Upper lobe of right lung (tissue), 1 donor: ENCODE results near the gene BMP8B. TPM values are rescaled to one million over a fixed set of nuclear protein-coding genes. Genes with fewer than 3 reads are reported as not detected.

Experiments
- ATAC-seq: fragments of 200-7000 bp; cut with Tn5 transposase; one replicate; pipeline ENCODE4 v1.9.1; 2020; ENCODE audit warnings: mild to moderate bottlenecking, moderate library complexity
- DNase-seq: peaks from one replicate; pipeline ENCODE4 v3.0.0-alpha.2; 2020
- H3K27ac ChIP-seq: fragments of 200-600 bp; one replicate; pipeline ENCODE4 v1.8.0; 2022
- H3K27me3 ChIP-seq: fragments of 200-600 bp; one replicate; pipeline ENCODE4 v1.8.0; 2022; ENCODE audit warnings: mild to moderate bottlenecking
- H3K36me3 ChIP-seq: fragments of 200-600 bp; one replicate; pipeline ENCODE4 v1.8.0; 2022
- H3K4me1 ChIP-seq: fragments of 200-600 bp; one replicate; pipeline ENCODE4 v1.8.0; 2022
- H3K4me3 ChIP-seq: fragments of 200-600 bp; one replicate; pipeline ENCODE4 v1.8.0; 2022; ENCODE audit warnings: mild to moderate bottlenecking
- H3K9me3 ChIP-seq: fragments of 200-600 bp; one replicate; pipeline ENCODE4 v1.8.0; 2022
- intact Hi-C: fragments of 100-400 bp; cut with DNase I; formaldehyde crosslinking; loops from one replicate; pipeline ENCODE4 v1.11.0; 2022
- total RNA-seq: library from RNA; stranded (reverse); fragmentation: NEBNext Ultra II Directional; extraction: Animal tissue kit (Norgen Biotek cat#: 25700); gene quantifications from one replicate; pipeline ENCODE4 v1.2.1, GENCODE V29; 2021
- TF ChIP-seq, protein P1 (sequence below): fragments of 200-600 bp; IDR thresholded peaks from one replicate; pipeline ENCODE4 v1.8.0; 2022; ENCODE audit warnings: antibody characterized with exemption
- donor health status: DM: no; HTN: yes; CAD: no; lungs with severe emphysema.

BMP8B gene
- total RNA-seq, 1 donor from 2014 or later, result 2.7 TPM

DNA sequence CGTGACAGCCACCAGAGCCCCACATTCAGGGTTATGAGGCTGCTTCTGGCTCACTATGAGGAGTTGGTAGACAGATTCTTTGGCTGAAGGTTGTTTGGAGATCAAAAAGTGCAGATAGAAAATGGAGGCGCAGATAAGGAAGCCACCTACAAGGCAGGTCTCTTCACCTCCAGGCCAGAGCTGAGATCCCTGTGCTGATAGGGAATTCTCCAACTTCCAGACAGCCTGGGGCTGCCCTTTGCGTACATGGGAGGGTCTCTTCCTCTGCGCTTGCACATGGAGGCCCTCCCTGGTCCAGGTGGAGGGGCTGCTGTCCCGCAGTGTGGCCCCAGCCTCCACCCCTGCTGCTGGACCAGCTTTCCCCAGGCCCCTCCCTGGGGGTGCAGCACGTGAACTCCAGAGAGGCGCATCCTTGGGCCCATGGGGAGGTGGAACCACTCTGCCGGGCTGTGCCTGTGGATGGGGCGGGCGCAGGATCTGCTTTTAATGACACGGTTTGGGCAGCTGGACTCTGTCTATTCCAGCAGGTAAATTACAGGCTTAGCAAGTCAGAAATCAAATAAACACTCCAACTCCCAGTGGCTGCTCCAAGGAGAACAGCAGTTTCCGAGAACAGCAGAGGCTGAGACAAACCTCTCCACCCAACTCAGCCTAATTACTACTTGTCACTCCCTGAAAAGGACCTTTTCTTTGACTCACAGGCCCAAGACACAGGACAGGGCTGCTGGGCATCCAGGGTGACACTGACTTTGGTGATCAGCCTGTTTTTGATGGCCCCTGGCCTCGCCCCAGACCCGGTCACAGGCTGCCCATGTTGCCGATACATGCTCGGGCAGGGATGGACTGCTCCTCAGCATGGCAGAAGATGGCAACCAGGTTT is 29.9 kb downstream of the BMP8B start:
- H3K27me3 ChIP-seq, result no peaks in the 10 kb centered on the region
- TF ChIP-seq, protein P1, sequence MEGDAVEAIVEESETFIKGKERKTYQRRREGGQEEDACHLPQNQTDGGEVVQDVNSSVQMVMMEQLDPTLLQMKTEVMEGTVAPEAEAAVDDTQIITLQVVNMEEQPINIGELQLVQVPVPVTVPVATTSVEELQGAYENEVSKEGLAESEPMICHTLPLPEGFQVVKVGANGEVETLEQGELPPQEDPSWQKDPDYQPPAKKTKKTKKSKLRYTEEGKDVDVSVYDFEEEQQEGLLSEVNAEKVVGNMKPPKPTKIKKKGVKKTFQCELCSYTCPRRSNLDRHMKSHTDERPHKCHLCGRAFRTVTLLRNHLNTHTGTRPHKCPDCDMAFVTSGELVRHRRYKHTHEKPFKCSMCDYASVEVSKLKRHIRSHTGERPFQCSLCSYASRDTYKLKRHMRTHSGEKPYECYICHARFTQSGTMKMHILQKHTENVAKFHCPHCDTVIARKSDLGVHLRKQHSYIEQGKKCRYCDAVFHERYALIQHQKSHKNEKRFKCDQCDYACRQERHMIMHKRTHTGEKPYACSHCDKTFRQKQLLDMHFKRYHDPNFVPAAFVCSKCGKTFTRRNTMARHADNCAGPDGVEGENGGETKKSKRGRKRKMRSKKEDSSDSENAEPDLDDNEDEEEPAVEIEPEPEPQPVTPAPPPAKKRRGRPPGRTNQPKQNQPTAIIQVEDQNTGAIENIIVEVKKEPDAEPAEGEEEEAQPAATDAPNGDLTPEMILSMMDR, result no peak
- H3K36me3 ChIP-seq, result peaks cover 59% of the 10 kb centered on the region
- no peaks in the 10 kb centered on the region for H3K9me3 ChIP-seq
- no peak for DNase-seq
- no peak overlapping the region for H3K4me3 ChIP-seq
- H3K4me1 ChIP-seq, result no peaks in the 10 kb centered on the region
- intact Hi-C loops, result no loop called here
- ATAC-seq, result no peak
- no peak overlapping the region for H3K27ac ChIP-seq

DNA sequence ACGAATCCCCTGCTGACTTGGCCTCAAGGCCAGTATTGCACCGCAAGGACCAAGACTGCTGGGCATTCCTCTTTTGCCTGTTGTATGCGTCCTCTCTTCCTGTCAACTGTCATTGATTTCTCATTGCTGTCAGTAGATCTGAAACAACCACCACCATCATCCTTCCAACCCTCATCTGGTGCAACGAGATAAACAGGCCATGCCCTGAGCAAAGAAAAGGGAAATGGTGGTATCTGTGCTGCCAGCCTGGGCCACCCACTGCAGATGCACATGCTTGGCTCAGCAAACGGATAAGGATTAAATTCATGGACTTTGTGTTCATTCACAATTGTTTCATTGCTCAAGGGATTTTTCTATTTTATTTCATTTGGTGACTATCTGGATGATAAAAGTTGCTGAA is 31.2 kb downstream of the BMP8B start:
- DNase-seq (no peak), ATAC-seq (no peak)
- intact Hi-C loops, result no loop called here
- no peak overlapping the region for H3K4me3 ChIP-seq
- no peaks in the 10 kb centered on the region for H3K4me1 ChIP-seq
- no peak overlapping the region for H3K27ac ChIP-seq
- H3K36me3 ChIP-seq, result peaks cover 72% of the 10 kb centered on the region
- TF ChIP-seq, protein P1, result no peak
- H3K27me3 ChIP-seq, result no peaks in the 10 kb centered on the region
- H3K9me3 ChIP-seq, result no peaks in the 10 kb centered on the region

DNA sequence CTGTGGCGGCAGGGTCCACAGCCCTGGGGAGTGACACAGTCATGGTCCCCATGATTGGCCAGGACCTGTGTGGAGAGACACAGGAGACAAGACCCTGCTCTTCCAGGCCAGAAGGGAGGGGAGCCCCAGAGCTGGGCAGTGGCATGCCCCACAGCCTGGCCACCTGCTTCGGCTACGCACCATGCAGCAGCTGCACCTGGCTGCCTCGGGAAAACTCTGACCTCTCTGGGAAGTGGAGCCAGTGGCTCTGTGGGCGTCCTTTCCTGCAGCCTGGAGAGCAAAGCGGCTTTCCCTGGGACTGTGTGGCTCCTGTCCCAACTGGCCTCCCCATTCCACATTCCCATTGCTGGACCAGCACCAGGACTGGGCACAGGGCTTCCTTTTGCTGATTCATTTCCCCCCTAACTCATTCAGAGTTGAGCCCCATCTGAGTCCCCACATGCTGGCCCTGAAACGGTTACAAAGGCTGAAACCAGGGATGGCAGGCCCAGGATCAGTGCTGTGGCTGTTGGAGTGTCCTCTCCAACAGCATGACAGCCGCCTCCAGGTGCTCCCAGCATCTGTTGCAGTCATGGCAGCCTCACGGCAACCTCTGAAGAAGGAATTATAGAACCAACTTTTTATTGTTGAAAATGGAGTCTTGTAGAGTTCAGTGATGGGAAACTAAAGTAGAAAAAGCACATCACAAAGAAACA is 32.6 kb downstream of the BMP8B start:
- Histone ChIP-seq H3K27me3 (no peaks in the 10 kb centered on the region), H3K4me3 (no peak overlapping the region), H3K27ac (no peak overlapping the region), H3K9me3 (no peaks in the 10 kb centered on the region), H3K4me1 (no peaks in the 10 kb centered on the region), H3K36me3 (peaks cover 86% of the 10 kb centered on the region)
- TF ChIP-seq, protein P1, result no peak
- no peak for DNase-seq
- intact Hi-C loops, result no loop called here
- ATAC-seq, result no peak

DNA sequence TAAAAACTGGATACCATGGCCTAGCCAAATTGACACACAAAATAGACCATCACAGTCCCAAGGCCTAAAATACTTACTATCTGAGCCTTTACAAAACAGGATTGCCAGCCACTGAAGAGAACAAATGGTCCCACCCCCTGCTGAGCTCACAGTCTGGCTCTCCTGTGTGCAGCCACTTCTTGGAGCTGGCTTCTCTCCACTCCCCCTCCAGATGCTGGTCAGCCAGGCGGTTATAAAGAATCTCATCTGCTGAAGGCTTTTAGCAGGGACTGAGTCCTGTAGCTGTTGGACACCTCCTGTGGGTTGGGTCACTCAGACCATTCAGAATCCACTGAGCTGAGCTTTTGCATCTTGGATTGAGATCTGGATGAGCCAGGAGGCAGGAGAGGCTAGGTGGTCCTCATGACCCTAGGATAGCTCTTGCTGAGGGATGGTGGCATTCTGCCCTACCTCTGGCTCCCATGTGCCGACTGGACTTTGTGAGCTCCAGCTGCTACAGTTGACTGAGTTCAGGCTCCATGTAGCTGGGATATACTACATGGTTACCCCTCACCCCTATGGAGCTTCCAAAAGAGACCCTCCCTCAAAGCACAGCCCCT is 33.7 kb downstream of the BMP8B start:
- Histone ChIP-seq H3K36me3 (peaks cover 97% of the 10 kb centered on the region), H3K4me3 (no peak overlapping the region), H3K27me3 (no peaks in the 10 kb centered on the region), H3K4me1 (no peaks in the 10 kb centered on the region), H3K27ac (no peak overlapping the region), H3K9me3 (no peaks in the 10 kb centered on the region)
- TF ChIP-seq, protein P1, result no peak
- DNase-seq (no peak), ATAC-seq (no peak)
- intact Hi-C loops, result no loop called here

DNA sequence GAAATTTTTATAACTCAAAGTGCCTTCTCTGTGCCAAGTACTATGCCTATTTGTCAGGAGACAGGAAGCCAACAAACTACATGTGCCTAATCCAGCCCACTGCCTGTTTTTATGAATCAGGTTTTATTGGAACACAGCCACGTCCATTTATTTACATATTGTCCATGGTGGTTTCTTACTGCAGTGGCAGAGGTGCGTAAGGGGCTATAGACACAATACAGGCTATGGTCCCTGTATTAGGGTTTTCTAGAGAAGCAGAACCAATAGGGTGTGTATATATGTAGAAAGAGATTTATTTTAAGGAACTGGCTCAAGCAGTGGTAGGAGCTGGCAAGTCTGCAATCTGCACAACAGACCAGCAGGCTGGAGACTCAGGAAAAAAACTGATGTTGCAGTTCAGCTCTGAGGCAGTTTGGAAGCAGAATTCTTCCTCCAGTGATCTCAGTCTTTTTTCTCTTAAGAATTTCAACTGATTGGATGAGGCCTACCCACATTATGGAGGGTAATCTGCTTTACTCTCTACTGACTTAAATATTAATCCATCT is 34.6 kb downstream of the BMP8B start:
- Histone ChIP-seq H3K4me1 (no peaks in the 10 kb centered on the region), H3K4me3 (no peak overlapping the region), H3K36me3 (peaks cover 99% of the 10 kb centered on the region), H3K27ac (no peak overlapping the region), H3K9me3 (no peaks in the 10 kb centered on the region), H3K27me3 (no peaks in the 10 kb centered on the region)
- ATAC-seq (no peak), DNase-seq (no peak)
- intact Hi-C loops, result no loop called here
- TF ChIP-seq, protein P1, result no peak
